IPS-18a (cell line): Measurements from ENCODE around the gene MYO7A.

ENCODE experiments used
- H3K27ac ChIP-seq: one replicate; pipeline ENCODE4 v1.5.1; 2013; ENCODE audit warnings: low read length
- H3K27me3 ChIP-seq: one replicate; pipeline ENCODE4 v1.6.1; 2013; ENCODE audit warnings: mild to moderate bottlenecking, low read length; ENCODE audit not compliant: control insufficient read depth, insufficient read depth
- H3K36me3 ChIP-seq: one replicate; pipeline ENCODE4 v1.6.1; 2013; ENCODE audit warnings: low read depth, low read length; ENCODE audit not compliant: control insufficient read depth
- H3K4me1 ChIP-seq: one replicate; pipeline ENCODE4 v1.6.1; 2013; ENCODE audit warnings: low read depth, low read length; ENCODE audit not compliant: control insufficient read depth
- H3K4me3 ChIP-seq: one replicate; pipeline ENCODE4 v1.5.1; 2013; ENCODE audit warnings: low read length
- H3K9ac ChIP-seq: one replicate; pipeline ENCODE4 v1.6.1; 2013; ENCODE audit warnings: mild to moderate bottlenecking, low read length, moderate library complexity
- H3K9me3 ChIP-seq: one replicate; pipeline ENCODE4 v1.6.1; 2013; ENCODE audit warnings: low read depth, low read length; ENCODE audit not compliant: control insufficient read depth

Gene MYO7A

DNA sequence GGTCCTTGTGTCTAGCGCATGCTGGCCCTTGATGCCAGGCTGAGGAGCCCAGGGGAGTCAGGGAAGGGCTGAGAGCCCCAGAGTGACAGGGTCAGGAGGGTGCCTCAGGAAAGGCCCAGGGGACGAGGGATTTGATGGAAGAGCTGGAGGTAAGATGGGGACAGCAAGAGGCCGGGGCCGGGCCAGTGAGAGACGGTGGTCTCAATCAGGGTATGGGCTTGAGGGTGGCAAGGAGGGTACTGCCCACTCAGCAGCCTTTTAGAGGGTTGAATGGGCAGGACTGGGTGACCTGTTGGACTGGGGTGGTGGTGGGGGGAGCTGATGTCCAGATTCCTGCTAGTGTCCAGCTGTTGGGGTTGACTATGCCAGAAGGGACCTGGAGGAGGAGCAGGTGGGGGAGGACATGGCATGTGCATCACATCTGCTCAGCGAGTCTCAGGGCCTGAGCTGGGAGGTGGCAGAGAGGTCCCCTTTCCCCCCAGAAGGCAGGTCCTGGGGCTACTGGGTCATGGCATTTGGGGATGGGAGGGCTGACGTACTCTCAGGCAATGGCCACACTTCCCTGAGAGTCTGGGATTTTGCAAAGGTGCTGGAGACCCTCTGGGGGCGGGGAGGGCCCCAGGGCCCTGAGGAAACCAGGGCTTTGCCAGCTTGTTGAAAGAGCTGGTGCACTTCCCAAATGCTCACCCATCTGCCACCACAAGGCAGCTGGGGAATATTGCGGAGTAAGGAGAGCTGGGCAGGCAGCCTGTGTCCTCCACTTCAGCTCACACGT lies 18.4 kb downstream of the MYO7A start:
- H3K27me3 ChIP-seq = no peaks in the 10 kb centered on the region
- no peak overlapping the region for H3K27ac ChIP-seq
- H3K4me3 ChIP-seq = no peak overlapping the region
- H3K9me3 ChIP-seq = no peaks in the 10 kb centered on the region
- H3K9ac ChIP-seq = no peak overlapping the region
- H3K4me1 ChIP-seq = peaks cover 9% of the 10 kb centered on the region
- no peaks in the 10 kb centered on the region for H3K36me3 ChIP-seq

DNA sequence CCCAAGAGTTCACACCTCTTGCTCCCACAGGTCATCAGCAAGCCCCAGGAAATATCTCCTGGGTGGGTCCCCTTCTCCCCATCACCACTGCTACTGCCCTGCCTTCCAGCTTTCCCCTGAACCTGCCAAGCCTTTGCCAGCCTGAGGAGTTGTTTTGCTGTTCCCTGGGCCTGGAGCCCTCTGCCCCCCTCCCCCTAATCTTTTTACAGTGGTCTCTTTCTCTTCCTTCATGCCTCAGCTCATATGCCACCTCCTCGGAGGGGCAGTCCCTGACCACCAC lies 18.9 kb downstream of the MYO7A start:
- Histone ChIP-seq H3K4me3 (no peak overlapping the region), H3K9ac (no peak overlapping the region), H3K9me3 (no peaks in the 10 kb centered on the region), H3K27me3 (no peaks in the 10 kb centered on the region), H3K4me1 (peaks cover 9% of the 10 kb centered on the region), H3K27ac (no peak overlapping the region), H3K36me3 (no peaks in the 10 kb centered on the region)

DNA sequence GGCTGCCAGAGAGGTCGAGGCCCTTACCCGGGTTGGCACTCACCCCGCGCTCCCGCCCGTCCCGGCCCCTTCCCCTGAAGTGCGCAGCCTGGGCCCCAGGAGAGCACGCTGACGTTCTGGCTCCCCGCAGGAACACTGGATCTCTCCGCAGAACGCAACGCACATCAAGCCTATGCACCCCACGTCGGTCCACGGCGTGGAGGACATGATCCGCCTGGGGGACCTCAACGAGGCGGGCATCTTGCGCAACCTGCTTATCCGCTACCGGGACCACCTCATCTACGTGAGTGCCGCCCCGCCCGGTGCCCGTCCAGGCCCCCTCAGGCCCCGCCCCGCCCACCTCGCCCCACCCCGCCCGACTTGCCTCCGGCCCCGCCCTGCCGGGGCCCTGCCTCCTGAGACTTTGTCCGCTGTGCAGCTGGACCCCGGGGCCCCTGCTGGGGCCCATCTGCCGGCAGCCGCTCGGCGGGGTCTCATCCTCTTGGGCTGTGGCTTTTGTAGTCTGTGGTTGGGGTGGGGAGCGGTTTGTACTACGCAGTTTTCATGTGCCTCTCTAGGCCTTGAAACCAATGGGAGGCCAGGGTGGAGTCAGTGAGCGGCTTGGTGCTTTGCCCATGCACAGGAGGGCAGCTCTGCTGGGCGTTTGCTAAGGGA lies 19.7 kb downstream of the MYO7A start:
- Histone ChIP-seq H3K9me3 (no peaks in the 10 kb centered on the region), H3K4me3 (peak overlapping the region; percentile 64), H3K9ac (peak overlapping the region; percentile 49), H3K27me3 (no peaks in the 10 kb centered on the region), H3K4me1 (peaks cover 9% of the 10 kb centered on the region), H3K36me3 (no peaks in the 10 kb centered on the region), H3K27ac (no peak overlapping the region)

DNA sequence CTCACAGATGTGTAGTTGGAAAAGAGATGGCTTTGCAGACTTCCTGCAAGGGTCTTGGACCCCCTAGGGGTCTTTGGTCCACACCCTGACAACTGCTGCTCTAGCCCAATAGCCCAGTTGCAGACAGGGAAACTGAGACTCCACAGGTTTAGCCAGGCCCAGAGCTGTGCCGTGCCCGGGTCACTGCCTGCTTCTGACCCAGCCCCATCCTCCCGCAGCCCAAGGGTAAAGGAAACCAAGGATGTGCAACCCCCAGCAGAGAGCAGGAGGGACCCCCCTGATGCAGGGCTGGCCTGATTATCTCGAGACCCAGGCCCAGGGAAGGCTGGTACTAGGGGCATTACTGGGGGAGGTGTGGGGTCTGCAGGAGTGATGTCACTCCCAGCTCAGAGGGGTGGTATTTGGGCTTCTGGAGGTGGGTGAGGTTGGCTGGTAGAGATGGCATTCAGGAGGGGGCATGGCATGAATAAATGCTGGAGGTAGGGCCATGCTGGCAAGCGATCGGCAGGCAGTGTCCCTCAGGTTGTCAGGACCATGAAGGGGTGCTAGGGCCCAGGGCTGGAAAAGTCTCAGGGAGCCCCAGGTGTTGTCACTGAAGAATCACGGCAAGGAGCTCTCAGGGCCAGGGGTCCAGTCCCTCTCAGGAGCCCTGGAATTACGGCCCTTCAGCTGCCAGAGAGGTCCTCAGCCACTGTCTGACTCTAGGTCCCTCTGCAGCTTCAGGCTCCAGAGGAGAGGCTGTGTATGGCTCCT lies 21.1 kb downstream of the MYO7A start:
- Histone ChIP-seq H3K27me3 (no peaks in the 10 kb centered on the region), H3K36me3 (no peaks in the 10 kb centered on the region), H3K4me1 (peaks cover 9% of the 10 kb centered on the region), H3K27ac (no peak overlapping the region), H3K9me3 (no peaks in the 10 kb centered on the region), H3K9ac (no peak overlapping the region), H3K4me3 (no peak overlapping the region)

DNA sequence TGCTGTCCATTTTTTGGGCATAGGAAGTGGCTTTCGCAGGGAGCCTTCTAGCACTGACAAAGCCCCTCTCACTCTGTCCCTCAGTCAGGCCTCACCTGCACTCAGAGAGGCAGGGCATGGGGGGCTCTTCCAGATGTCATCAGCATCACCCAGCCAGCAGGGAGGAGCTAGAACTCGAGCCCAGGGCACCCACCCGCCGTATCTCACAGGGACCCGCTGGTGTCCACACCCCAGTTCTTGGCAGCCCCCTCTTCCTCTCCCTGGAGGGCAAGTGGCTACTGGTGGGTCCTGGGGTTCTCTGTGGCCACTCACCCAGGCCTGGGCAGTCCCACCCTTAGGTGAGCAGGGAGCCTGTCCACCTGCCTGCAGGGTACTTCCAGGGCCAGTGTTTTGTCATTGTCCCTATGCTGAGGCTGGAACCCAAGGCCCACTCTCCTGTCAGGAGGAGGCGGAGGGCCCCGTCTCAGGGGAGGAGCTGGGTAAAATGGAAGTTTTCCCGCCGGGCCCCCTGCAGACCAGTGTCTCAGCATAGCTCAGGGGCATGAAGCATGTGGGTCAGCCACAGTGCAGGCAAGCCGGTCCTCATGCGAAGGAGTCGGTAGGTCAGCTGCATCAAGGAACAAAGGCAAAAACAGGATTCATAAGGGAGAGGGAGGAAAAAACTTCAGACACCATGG lies 21.8 kb downstream of the MYO7A start:
- Histone ChIP-seq H3K27ac (no peak overlapping the region), H3K36me3 (no peaks in the 10 kb centered on the region), H3K9me3 (no peaks in the 10 kb centered on the region), H3K4me3 (no peak overlapping the region), H3K4me1 (peaks cover 9% of the 10 kb centered on the region), H3K9ac (no peak overlapping the region), H3K27me3 (no peaks in the 10 kb centered on the region)

DNA sequence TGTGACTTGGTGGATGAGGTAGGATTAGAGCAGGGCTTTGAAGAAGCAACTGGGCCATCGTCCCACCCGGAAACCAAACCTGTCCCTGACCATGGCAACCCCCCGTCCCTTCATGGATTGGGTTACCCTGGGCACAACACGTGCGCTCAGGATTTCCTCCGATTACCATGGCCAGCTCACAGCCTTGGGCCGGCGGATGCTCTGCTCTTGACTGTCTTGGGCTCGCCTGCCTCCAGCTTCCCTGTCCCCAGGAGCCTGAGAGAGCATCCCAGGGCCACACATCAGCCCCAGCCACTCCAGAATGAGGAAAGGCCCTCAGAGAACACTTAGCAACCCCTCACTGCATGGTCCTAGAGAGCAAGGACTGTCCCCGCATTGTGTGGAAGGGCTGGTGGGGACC lies 22.8 kb downstream of the MYO7A start:
- no peak overlapping the region for H3K27ac ChIP-seq
- no peaks in the 10 kb centered on the region for H3K36me3 ChIP-seq
- H3K9ac ChIP-seq = no peak overlapping the region
- peaks cover 9% of the 10 kb centered on the region for H3K4me1 ChIP-seq
- H3K4me3 ChIP-seq = no peak overlapping the region
- H3K27me3 ChIP-seq = no peaks in the 10 kb centered on the region
- no peaks in the 10 kb centered on the region for H3K9me3 ChIP-seq

DNA sequence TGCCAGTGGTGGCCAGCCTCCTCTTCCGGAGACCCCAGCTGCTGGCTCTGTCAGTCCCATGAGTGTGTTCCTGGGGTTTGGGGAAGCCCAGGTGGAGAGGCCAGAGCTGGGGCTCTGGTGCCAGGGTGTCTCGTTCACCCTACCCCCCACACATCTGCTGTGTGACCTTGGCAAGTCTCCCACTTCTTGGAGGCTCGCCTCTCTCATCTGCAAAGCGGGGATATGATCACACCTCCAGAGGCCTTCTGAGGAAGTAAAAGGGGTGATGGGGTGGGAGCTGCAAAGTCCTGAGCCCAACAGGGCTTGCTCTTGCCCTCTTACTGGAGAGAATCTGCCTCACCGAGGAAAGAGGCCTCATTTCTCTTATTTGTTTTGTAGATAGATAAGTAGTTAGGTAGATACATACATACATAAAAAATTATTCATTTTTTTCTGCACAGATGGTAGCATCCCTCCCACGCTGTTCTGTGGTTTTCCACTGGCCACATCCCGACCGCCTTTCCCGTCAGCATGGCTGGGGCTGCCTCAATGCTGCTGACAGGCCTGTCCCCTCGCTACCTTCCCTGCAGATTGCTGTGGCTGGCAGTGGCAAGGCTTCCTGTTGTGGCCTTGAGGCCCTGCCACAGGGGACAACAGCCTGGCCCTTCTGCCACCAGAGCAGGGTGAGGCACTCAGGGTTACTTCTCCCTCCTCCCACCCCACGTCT lies 23.9 kb downstream of the MYO7A start:
- H3K9ac ChIP-seq = no peak overlapping the region

DNA sequence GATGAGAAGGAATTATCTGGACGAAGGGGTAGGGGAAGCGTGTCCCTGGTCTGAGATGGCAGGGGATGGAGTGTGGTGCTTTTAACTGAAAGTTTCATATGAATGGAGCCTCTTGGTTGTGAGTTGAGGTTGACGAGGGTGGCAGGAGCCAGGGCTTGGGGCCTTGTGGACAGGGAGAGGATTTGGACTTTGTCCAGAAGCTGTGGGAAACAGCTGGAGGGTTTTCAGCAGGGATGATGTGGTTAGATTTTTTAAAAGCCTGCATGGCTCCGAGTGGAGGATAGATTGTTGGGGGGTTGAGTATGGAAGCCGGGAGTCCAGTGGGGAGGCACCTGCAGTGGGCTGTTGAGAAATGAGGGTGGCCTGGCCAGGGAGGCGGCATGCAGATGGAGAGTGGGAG lies 24.8 kb downstream of the MYO7A start:
- H3K9ac ChIP-seq = no peak overlapping the region
- H3K27ac ChIP-seq = no peak overlapping the region
- peaks cover 9% of the 10 kb centered on the region for H3K4me1 ChIP-seq
- no peaks in the 10 kb centered on the region for H3K27me3 ChIP-seq
- no peaks in the 10 kb centered on the region for H3K36me3 ChIP-seq
- no peak overlapping the region for H3K4me3 ChIP-seq
- H3K9me3 ChIP-seq = no peaks in the 10 kb centered on the region

More for the DNA sequence above, 23.9 kb downstream of the MYO7A start:
- Histone ChIP-seq H3K4me1 (peaks cover 9% of the 10 kb centered on the region), H3K36me3 (no peaks in the 10 kb centered on the region), H3K27ac (no peak overlapping the region), H3K9me3 (no peaks in the 10 kb centered on the region), H3K27me3 (no peaks in the 10 kb centered on the region), H3K4me3 (no peak overlapping the region)

DNA sequence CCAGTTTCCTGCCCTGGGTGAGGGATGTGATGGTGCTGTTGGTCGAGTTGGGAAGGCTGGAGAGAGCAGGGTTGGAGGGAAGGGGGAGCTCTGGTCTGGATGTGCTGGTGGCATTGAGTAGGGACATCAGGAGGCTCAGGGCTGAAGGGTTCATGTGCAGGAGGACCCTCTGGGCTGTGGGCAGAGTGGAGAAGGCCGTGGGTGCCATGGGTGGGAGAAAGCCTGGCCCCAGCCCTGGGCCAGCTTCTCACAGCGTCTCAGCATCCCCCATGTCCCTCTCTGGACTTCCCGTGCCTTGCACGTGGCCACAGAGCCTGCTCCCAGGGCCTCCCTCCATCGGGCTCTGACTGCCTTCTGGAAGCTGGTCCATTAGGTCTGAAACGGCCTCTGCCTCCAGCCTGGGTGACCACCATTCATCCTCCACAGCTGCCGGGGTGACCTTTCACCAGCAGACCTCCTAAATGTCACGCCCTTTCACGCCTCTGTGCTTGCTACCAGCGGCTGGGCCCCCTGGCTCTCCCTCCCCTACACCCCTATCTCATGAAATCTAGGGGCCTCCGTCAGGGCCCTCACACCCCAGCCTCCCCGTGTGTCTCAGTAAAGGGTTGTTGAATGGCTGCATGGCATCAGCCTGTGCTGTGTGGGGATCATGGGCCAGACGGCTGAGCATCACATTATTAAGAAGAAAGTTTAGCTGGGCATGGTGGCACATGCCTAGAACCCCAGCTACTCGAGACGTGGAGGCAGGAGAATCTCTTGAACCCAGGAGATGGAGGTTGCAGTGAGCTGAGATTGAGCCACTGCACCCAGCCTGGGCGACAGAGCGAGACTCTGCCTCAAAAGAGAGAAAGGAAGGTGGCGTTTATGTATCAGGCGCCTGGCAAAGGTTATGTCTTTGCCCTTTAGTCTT lies 25.5 kb downstream of the MYO7A start:
- Histone ChIP-seq H3K9ac (no peak overlapping the region), H3K36me3 (no peaks in the 10 kb centered on the region), H3K27me3 (no peaks in the 10 kb centered on the region), H3K9me3 (no peaks in the 10 kb centered on the region), H3K4me1 (peaks cover 4% of the 10 kb centered on the region), H3K27ac (no peak overlapping the region), H3K4me3 (no peak overlapping the region)

DNA sequence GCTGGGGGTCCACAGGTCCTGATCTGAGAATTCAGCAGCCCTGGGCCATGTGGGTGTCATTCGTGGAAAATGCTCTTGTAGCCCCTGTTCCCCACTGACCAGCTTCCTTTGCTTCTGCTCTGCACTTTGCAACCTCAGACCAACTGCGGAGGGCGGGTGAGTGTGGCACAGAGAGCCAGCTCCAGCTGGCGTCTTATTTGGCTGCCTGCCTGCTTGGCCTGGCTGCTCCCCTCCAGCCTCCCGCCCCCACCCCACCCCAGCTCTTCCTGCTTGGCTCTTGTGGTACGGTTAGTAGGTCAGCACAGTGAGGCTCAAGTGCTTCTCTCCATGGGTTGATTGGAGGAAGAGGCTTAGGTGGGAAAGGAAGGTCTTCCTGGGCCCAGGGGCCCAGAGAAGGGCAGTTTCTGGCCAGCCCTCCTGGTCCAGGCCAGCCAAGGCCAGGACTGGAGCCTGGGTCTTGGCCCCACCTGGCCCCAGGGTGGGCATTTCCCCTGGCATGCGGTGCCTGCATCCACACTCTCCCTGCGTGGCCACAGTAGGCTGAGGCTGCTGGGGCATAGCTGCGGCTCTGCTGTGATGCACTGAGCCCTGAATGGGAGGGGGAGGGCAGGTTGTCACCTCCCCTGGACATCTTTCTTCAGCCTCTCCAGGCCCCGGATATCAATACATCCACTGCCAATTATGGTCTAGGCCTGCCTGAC lies 26.5 kb downstream of the MYO7A start:
- no peaks in the 10 kb centered on the region for H3K4me1 ChIP-seq
- H3K27me3 ChIP-seq = no peaks in the 10 kb centered on the region
- no peak overlapping the region for H3K4me3 ChIP-seq
- H3K9ac ChIP-seq = no peak overlapping the region
- H3K36me3 ChIP-seq = no peaks in the 10 kb centered on the region
- no peak overlapping the region for H3K27ac ChIP-seq
- no peaks in the 10 kb centered on the region for H3K9me3 ChIP-seq
